HG03442 (cell line): ENCODE results near the gene ATP6V1G1.

ENCODE experiments used
- ATAC-seq: cut with Tn5 transposase; IDR thresholded peaks from one replicate; pipeline ENCODE4 v1.9.1; 2021; ENCODE audit warnings: mild to moderate bottlenecking, moderate library complexity; ENCODE audit not compliant: unreplicated experiment

Gene ATP6V1G1

GRCh38 chr9:114587345-114588202 lies at the start of gene ATP6V1G1:
ATP6V1G1 (plus strand) TSS chr9:114587769; CDS start chr9:114587839, 70 bp downstream.
- peak; percentile 92 for ATAC-seq

GRCh38 chr9:114538241-114538640 lies 49.3 kb upstream of the ATP6V1G1 start:
- ATAC-seq = no peak

GRCh38 chr9:114539701-114540380 lies 47.7 kb upstream of the ATP6V1G1 start:
- no peak for ATAC-seq

- ATAC-seq = no peak
Observed at GRCh38 chr9:114545055-114545454, 42.5 kb upstream of the ATP6V1G1 start.

GRCh38 chr9:114546851-114547250 lies 40.7 kb upstream of the ATP6V1G1 start:
- no peak for ATAC-seq

GRCh38 chr9:114549697-114550330 lies 37.8 kb upstream of the ATP6V1G1 start:
- ATAC-seq = no peak

GRCh38 chr9:114551750-114552685 lies 35.6 kb upstream of the ATP6V1G1 start:
- no peak for ATAC-seq

GRCh38 chr9:114552706-114553105 lies 34.9 kb upstream of the ATP6V1G1 start:
- ATAC-seq = no peak

GRCh38 chr9:114553202-114553601 lies 34.4 kb upstream of the ATP6V1G1 start:
- no peak for ATAC-seq

- no peak for ATAC-seq
Observed at GRCh38 chr9:114555696-114556095, 31.9 kb upstream of the ATP6V1G1 start.

- ATAC-seq = no peak
Observed at GRCh38 chr9:114558027-114558675, 29.4 kb upstream of the ATP6V1G1 start.

- ATAC-seq = no peak
Observed at GRCh38 chr9:114559830-114560513, 27.6 kb upstream of the ATP6V1G1 start.

- ATAC-seq = no peak
Observed at GRCh38 chr9:114560956-114561355, 26.6 kb upstream of the ATP6V1G1 start.

- no peak for ATAC-seq
Observed at GRCh38 chr9:114561771-114562170, 25.8 kb upstream of the ATP6V1G1 start.

GRCh38 chr9:114565204-114565603 lies 22.4 kb upstream of the ATP6V1G1 start:
- ATAC-seq = no peak

- no peak for ATAC-seq
Observed at GRCh38 chr9:114570742-114571141, 16.8 kb upstream of the ATP6V1G1 start.

- no peak for ATAC-seq
Observed at GRCh38 chr9:114571391-114571790, 16.2 kb upstream of the ATP6V1G1 start.

- ATAC-seq = no peak
Observed at GRCh38 chr9:114572199-114572598, 15.4 kb upstream of the ATP6V1G1 start.

- ATAC-seq = no peak
Observed at GRCh38 chr9:114574438-114574837, 13.1 kb upstream of the ATP6V1G1 start.
